GM23338 (cell line): ENCODE results near the gene VGLL4.

ENCODE experiments used
- CREB1 ChIP-seq: fragments of 250-450 bp; sonication (Bioruptor Pico); IDR thresholded peaks from 2 replicates; pipeline ENCODE4 v1.5.0; 2020; ENCODE audit warnings: low read depth, mild to moderate bottlenecking, moderate library complexity
- EZH2 ChIP-seq: fragments of 200-600 bp; sonication (generic); IDR thresholded peaks from one replicate; pipeline ENCODE4 v1.8.0; 2017; ENCODE audit warnings: antibody characterized with exemption, mild to moderate bottlenecking, low read depth; ENCODE audit not compliant: unreplicated experiment
- EZH2phosphoT487 ChIP-seq: fragments of 200-600 bp; sonication (generic); IDR thresholded peaks from one replicate; pipeline ENCODE4 v1.8.1; 2018; ENCODE audit warnings: antibody characterized with exemption; ENCODE audit not compliant: unreplicated experiment
- NANOG ChIP-seq: IDR thresholded peaks from 2 replicates; pipeline ENCODE4 v1.6.1; 2016; ENCODE audit warnings: antibody characterized with exemption, borderline replicate concordance
- POLR2AphosphoS5 ChIP-seq: IDR thresholded peaks from 2 replicates; pipeline ENCODE4 v1.6.1; 2016; ENCODE audit warnings: antibody characterized with exemption, low read depth
- STAT1 ChIP-seq: IDR thresholded peaks from one replicate; pipeline ENCODE4 v1.6.1; 2016; ENCODE audit warnings: antibody characterized with exemption; ENCODE audit not compliant: unreplicated experiment
- ZNF331 ChIP-seq: fragments of 250-450 bp; sonication (Bioruptor Pico); IDR thresholded peaks from 2 replicates; pipeline ENCODE4 v1.5.0; 2020; ENCODE audit warnings: low read depth, mild to moderate bottlenecking, moderate library complexity
- TF ChIP-seq, protein P1 (sequence below), 2 experiments: fragments of 200-600 bp in 1 of 2; sonication (generic) in 1 of 2; conservative IDR thresholded peaks; 2 replicates each; pipeline versions ENCODE4 v1.5.1 to v1.6.1; 2016 to 2017; ENCODE audit warnings: antibody characterized with exemption in 2 of 2, low read depth in 2 of 2, mild to moderate bottlenecking in 2 of 2, moderate library complexity in 1 of 2
- TF ChIP-seq, protein P2 (sequence below): IDR thresholded peaks from one replicate; pipeline ENCODE4 v1.6.1; 2018; ENCODE audit warnings: antibody characterized with exemption; ENCODE audit not compliant: unreplicated experiment
- TF ChIP-seq, protein P3 (sequence below): IDR thresholded peaks from 2 replicates; pipeline ENCODE4 v1.6.1; 2016; ENCODE audit warnings: antibody characterized with exemption

GRCh38 chr3:11556851-11557644 lies 86.7 kb downstream of the VGLL4 start:
- TF ChIP-seq, protein P1, sequence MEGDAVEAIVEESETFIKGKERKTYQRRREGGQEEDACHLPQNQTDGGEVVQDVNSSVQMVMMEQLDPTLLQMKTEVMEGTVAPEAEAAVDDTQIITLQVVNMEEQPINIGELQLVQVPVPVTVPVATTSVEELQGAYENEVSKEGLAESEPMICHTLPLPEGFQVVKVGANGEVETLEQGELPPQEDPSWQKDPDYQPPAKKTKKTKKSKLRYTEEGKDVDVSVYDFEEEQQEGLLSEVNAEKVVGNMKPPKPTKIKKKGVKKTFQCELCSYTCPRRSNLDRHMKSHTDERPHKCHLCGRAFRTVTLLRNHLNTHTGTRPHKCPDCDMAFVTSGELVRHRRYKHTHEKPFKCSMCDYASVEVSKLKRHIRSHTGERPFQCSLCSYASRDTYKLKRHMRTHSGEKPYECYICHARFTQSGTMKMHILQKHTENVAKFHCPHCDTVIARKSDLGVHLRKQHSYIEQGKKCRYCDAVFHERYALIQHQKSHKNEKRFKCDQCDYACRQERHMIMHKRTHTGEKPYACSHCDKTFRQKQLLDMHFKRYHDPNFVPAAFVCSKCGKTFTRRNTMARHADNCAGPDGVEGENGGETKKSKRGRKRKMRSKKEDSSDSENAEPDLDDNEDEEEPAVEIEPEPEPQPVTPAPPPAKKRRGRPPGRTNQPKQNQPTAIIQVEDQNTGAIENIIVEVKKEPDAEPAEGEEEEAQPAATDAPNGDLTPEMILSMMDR (conservative IDR thresholded peaks at IDR 0.05; ENCODE audit: low read depth in 2 of 2): no peak
- TF ChIP-seq, protein P2, sequence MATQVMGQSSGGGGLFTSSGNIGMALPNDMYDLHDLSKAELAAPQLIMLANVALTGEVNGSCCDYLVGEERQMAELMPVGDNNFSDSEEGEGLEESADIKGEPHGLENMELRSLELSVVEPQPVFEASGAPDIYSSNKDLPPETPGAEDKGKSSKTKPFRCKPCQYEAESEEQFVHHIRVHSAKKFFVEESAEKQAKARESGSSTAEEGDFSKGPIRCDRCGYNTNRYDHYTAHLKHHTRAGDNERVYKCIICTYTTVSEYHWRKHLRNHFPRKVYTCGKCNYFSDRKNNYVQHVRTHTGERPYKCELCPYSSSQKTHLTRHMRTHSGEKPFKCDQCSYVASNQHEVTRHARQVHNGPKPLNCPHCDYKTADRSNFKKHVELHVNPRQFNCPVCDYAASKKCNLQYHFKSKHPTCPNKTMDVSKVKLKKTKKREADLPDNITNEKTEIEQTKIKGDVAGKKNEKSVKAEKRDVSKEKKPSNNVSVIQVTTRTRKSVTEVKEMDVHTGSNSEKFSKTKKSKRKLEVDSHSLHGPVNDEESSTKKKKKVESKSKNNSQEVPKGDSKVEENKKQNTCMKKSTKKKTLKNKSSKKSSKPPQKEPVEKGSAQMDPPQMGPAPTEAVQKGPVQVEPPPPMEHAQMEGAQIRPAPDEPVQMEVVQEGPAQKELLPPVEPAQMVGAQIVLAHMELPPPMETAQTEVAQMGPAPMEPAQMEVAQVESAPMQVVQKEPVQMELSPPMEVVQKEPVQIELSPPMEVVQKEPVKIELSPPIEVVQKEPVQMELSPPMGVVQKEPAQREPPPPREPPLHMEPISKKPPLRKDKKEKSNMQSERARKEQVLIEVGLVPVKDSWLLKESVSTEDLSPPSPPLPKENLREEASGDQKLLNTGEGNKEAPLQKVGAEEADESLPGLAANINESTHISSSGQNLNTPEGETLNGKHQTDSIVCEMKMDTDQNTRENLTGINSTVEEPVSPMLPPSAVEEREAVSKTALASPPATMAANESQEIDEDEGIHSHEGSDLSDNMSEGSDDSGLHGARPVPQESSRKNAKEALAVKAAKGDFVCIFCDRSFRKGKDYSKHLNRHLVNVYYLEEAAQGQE: no peak
- TF ChIP-seq, protein P3, sequence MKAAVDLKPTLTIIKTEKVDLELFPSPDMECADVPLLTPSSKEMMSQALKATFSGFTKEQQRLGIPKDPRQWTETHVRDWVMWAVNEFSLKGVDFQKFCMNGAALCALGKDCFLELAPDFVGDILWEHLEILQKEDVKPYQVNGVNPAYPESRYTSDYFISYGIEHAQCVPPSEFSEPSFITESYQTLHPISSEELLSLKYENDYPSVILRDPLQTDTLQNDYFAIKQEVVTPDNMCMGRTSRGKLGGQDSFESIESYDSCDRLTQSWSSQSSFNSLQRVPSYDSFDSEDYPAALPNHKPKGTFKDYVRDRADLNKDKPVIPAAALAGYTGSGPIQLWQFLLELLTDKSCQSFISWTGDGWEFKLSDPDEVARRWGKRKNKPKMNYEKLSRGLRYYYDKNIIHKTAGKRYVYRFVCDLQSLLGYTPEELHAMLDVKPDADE: no peak
- TF ChIP-seq POLR2AphosphoS5 (no peak), EZH2 (no peak), STAT1 (no peak), EZH2phosphoT487 (no peak), CREB1 (CRISPR knock-in tag) (no peak), NANOG (no peak), ZNF331 (CRISPR knock-in tag) (no peak)
